ENCODE measurements around the gene ALCAM.

Gene ALCAM

DNA sequence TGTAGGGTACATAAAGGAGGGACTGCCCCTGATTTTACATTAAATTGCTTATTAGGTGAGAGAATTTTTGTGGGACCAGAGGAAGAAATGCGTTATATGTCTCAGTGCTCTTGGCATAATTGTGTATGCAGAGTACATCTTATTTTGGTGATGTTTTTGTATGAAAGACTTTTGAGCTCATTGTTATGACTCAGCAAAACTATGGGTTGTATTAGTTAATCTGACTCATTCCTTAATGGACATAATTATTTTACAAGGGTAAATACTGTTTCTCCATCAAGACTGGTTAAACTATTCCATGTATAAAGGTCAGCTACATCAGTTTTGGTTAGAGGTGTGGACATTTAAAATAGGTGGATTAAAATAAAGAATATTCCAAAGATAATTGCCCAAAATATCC, 156.8 kb downstream of the ALCAM start:
- Histone ChIP-seq H3K27ac (replicated peaks) (no peak overlapping the region), H3K4me3 (replicated peaks; ENCODE audit: insufficient read depth, low read length) (no peak overlapping the region), H3K27me3 (ENCODE audit: insufficient read depth, poor library complexity, severe bottlenecking) (no peaks in the 10 kb centered on the region)
- TF ChIP-seq GABPA (IDR thresholded peaks at IDR 0.05; ENCODE audit: low read depth) (no peak), POLR2AphosphoS5 (IDR thresholded peaks at IDR 0.05; ENCODE audit: low read depth) (no peak), SPI1 (IDR thresholded peaks at IDR 0.05; ENCODE audit: borderline replicate concordance, low read depth) (no peak)
- TF ChIP-seq, protein P1, sequence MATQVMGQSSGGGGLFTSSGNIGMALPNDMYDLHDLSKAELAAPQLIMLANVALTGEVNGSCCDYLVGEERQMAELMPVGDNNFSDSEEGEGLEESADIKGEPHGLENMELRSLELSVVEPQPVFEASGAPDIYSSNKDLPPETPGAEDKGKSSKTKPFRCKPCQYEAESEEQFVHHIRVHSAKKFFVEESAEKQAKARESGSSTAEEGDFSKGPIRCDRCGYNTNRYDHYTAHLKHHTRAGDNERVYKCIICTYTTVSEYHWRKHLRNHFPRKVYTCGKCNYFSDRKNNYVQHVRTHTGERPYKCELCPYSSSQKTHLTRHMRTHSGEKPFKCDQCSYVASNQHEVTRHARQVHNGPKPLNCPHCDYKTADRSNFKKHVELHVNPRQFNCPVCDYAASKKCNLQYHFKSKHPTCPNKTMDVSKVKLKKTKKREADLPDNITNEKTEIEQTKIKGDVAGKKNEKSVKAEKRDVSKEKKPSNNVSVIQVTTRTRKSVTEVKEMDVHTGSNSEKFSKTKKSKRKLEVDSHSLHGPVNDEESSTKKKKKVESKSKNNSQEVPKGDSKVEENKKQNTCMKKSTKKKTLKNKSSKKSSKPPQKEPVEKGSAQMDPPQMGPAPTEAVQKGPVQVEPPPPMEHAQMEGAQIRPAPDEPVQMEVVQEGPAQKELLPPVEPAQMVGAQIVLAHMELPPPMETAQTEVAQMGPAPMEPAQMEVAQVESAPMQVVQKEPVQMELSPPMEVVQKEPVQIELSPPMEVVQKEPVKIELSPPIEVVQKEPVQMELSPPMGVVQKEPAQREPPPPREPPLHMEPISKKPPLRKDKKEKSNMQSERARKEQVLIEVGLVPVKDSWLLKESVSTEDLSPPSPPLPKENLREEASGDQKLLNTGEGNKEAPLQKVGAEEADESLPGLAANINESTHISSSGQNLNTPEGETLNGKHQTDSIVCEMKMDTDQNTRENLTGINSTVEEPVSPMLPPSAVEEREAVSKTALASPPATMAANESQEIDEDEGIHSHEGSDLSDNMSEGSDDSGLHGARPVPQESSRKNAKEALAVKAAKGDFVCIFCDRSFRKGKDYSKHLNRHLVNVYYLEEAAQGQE (IDR thresholded peaks at IDR 0.05; ENCODE audit: insufficient replicate concordance, low read depth) = no peak
- TF ChIP-seq, protein P2, sequence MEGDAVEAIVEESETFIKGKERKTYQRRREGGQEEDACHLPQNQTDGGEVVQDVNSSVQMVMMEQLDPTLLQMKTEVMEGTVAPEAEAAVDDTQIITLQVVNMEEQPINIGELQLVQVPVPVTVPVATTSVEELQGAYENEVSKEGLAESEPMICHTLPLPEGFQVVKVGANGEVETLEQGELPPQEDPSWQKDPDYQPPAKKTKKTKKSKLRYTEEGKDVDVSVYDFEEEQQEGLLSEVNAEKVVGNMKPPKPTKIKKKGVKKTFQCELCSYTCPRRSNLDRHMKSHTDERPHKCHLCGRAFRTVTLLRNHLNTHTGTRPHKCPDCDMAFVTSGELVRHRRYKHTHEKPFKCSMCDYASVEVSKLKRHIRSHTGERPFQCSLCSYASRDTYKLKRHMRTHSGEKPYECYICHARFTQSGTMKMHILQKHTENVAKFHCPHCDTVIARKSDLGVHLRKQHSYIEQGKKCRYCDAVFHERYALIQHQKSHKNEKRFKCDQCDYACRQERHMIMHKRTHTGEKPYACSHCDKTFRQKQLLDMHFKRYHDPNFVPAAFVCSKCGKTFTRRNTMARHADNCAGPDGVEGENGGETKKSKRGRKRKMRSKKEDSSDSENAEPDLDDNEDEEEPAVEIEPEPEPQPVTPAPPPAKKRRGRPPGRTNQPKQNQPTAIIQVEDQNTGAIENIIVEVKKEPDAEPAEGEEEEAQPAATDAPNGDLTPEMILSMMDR (IDR thresholded peaks at IDR 0.05; ENCODE audit: insufficient read depth, low read length) = no peak
- DNase-seq (ENCODE audit: low read depth in 1 of 2, low spot score in 1 of 2) = no peak

DNA sequence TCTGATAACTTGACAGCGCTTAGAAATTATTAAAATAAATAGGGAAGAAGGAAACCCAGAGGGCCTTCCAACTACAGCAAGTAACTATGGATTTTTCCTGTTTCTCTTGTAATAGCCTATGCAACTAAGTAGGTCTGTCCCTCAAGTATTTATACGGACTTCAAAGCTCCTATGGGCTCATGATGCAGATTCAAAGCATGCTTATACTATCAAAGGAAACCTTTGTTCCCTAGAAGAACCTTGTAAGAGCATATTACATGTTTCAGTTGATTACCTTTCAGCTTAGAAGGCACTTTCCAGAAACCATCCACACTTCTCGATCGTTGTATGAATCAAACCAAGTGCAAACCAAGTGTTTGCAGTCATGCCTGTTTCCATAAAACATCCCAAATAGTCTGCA, 158.8 kb downstream of the ALCAM start:
- DNase-seq (ENCODE audit: low read depth in 1 of 2, low spot score in 1 of 2) = no peak

DNA sequence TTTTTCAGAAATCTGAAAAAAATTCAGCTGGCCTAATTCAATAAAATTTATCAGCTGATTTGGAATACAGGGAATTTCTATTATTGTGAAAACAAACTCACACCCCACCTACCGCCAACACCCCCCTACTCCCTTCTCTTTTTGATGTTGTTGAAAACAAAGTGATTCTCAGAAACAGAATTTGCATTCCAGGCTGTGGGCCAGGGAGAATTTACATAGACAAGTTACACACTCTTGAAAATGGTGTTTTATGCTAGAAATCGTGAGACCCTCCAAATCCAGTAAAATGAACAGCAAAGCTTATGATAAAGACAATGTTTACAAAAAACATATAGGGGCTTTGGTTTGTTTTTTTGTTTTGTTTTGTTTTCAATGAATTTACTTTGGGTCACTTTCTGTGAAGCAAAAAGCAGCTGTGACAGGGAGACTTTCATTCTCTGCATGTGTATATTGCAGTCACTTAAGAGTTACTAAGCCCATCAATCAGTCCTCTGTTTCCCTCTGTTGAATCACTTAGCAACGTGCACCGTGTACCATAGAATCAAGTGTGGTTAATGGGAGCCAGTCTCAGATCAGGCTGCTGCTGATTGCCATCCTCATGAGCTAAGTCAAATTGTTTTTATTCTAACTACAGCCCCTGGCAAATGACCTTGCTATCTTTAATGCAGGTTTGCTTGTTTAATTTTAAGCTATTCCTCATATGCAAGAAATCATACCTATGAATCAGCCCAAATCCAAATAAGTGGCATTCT, 159.8 kb downstream of the ALCAM start:
- Histone ChIP-seq H3K27ac (replicated peaks) (no peak overlapping the region), H3K27me3 (ENCODE audit: insufficient read depth, poor library complexity, severe bottlenecking) (no peaks in the 10 kb centered on the region), H3K4me3 (replicated peaks; ENCODE audit: insufficient read depth, low read length) (no peak overlapping the region)
- TF ChIP-seq SPI1 (IDR thresholded peaks at IDR 0.05; ENCODE audit: borderline replicate concordance, low read depth) (no peak), GABPA (IDR thresholded peaks at IDR 0.05; ENCODE audit: low read depth) (no peak), POLR2AphosphoS5 (IDR thresholded peaks at IDR 0.05; ENCODE audit: low read depth) (no peak)
- TF ChIP-seq, protein P2 (IDR thresholded peaks at IDR 0.05; ENCODE audit: insufficient read depth, low read length) = no peak
- TF ChIP-seq, protein P1 (IDR thresholded peaks at IDR 0.05; ENCODE audit: insufficient replicate concordance, low read depth) = no peak
- no peak for DNase-seq (ENCODE audit: low read depth in 1 of 2, low spot score in 1 of 2)

More for the DNA sequence above, 158.8 kb downstream of the ALCAM start:
- Histone ChIP-seq H3K4me3 (replicated peaks; ENCODE audit: insufficient read depth, low read length) (no peak overlapping the region), H3K27ac (replicated peaks) (no peak overlapping the region), H3K27me3 (ENCODE audit: insufficient read depth, poor library complexity, severe bottlenecking) (no peaks in the 10 kb centered on the region)
- TF ChIP-seq, protein P1 (IDR thresholded peaks at IDR 0.05; ENCODE audit: insufficient replicate concordance, low read depth) = no peak
- no peak for TF ChIP-seq GABPA (IDR thresholded peaks at IDR 0.05; ENCODE audit: low read depth)
- TF ChIP-seq, protein P2 (IDR thresholded peaks at IDR 0.05; ENCODE audit: insufficient read depth, low read length) = no peak
- no peak for TF ChIP-seq POLR2AphosphoS5 (IDR thresholded peaks at IDR 0.05; ENCODE audit: low read depth)
- no peak for TF ChIP-seq SPI1 (IDR thresholded peaks at IDR 0.05; ENCODE audit: borderline replicate concordance, low read depth)
